PC-9 (cell line): ENCODE measurements around the gene TOX2. TPM values are rescaled to one million over a fixed set of nuclear protein-coding genes. Genes with fewer than 3 reads are reported as not detected.

Source experiments
- BruUV-seq: library from RNA; stranded (reverse); fragments of 400-500 nt; replicated peaks from 2 replicates; lab custom pipeline; 2021; lab: Mats Ljungman, UMichigan
- CTCF ChIA-PET: fragments of 300-600 bp; sonication (Branson Sonifier 250); formaldehyde crosslinking; loops from one replicate; lab custom pipeline; 2022; ENCODE audit warnings: antibody characterized with exemption; lab: Charles Lee
- POLR2A ChIA-PET: fragments of 300-600 bp; sonication (Branson Sonifier 250); formaldehyde crosslinking; loops from one replicate; lab custom pipeline; 2022; ENCODE audit warnings: antibody characterized with exemption; ENCODE audit not compliant: unreplicated experiment; lab: Charles Lee
- DNase-seq, 2 experiments: peaks; one replicate each; pipeline versions ENCODE4 v3.0.0 to v3.0.0-alpha.2; 2015 to 2022; ENCODE audit warnings: mixed read lengths in 1 of 2
- H2AFZ ChIP-seq: fragments of 200-600 bp; sonication (generic); 2 replicates; pipeline ENCODE4 v1.8.1; 2017; ENCODE audit warnings: antibody characterized with exemption
- H3F3A ChIP-seq: fragments of 200-600 bp; sonication (generic); 2 replicates; pipeline ENCODE4 v1.8.1; 2017; ENCODE audit warnings: antibody characterized with exemption, mild to moderate bottlenecking, low read depth; ENCODE audit not compliant: insufficient read depth
- H3K27ac ChIP-seq: fragments of 200-600 bp; sonication (generic); 2 replicates; pipeline ENCODE4 v1.6.1; 2016; ENCODE audit warnings: mixed run types
- H3K27me3 ChIP-seq: fragments of 200-600 bp; sonication (generic); 2 replicates; pipeline ENCODE4 v1.6.1; 2016; ENCODE audit warnings: low read depth, mixed run types; ENCODE audit not compliant: insufficient read depth
- H3K36me3 ChIP-seq: fragments of 200-600 bp; sonication (generic); 2 replicates; pipeline ENCODE4 v1.6.1; 2016; ENCODE audit warnings: low read depth, mixed run types
- H3K4me1 ChIP-seq: fragments of 200-600 bp; sonication (generic); replicated peaks from 2 replicates; pipeline ENCODE4 v1.6.1; 2016; ENCODE audit warnings: mixed run types; ENCODE audit not compliant: insufficient read depth
- H3K4me2 ChIP-seq: fragments of 200-600 bp; sonication (generic); 2 replicates; pipeline ENCODE4 v1.6.1; 2017; ENCODE audit warnings: mixed run types
- H3K4me3 ChIP-seq: fragments of 200-600 bp; sonication (generic); 2 replicates; pipeline ENCODE4 v1.6.1; 2016; ENCODE audit warnings: mixed run types
- H3K79me2 ChIP-seq: fragments of 200-600 bp; sonication (generic); 2 replicates; pipeline ENCODE4 v1.6.1; 2017; ENCODE audit warnings: low read depth, mixed run types
- H3K9me2 ChIP-seq: fragments of 200-600 bp; sonication (generic); 2 replicates; pipeline ENCODE4 v1.8.1; 2017; ENCODE audit warnings: mild to moderate bottlenecking; ENCODE audit not compliant: insufficient read depth
- H3K9me3 ChIP-seq: fragments of 200-600 bp; sonication (generic); 2 replicates; pipeline ENCODE4 v1.8.1; 2016; ENCODE audit warnings: low read depth; ENCODE audit not compliant: insufficient read depth
- H4K20me1 ChIP-seq: fragments of 200-600 bp; sonication (generic); 2 replicates; pipeline ENCODE4 v1.8.1; 2017; ENCODE audit not compliant: insufficient read depth
- CTCF ChIP-seq: fragments of 200-600 bp; sonication (generic); conservative IDR thresholded peaks from 2 replicates; pipeline ENCODE4 v1.6.1; 2017; ENCODE audit warnings: mixed run types, antibody characterized with exemption, mild to moderate bottlenecking, moderate library complexity
- EZH2 ChIP-seq: fragments of 200-600 bp; sonication (generic); IDR thresholded peaks from 2 replicates; pipeline ENCODE4 v1.8.0; 2017; ENCODE audit warnings: antibody characterized with exemption, low read depth
- intact Hi-C: fragments of 100-400 bp; cut with micrococcal nuclease; formaldehyde crosslinking; loops from one replicate; pipeline ENCODE4 v1.10.0; 2022; ENCODE audit not compliant: unreplicated experiment
- total RNA-seq: library from RNA; stranded (reverse); gene quantifications from 2 replicates; pipeline ENCODE4 v1.2.3, GENCODE V29; 2021

TOX2 gene
- total RNA-seq, 1 experiment from 2014 or later: 30.1 TPM

GRCh38 chr20:43913291-43914025 is 1.2 kb upstream of the TOX2 start:
- H3K36me3 ChIP-seq: peaks cover 10% of the 10 kb centered on the region; the same call in 1 of the 2 replicates
- intact Hi-C loops: no loop called here
- TF ChIP-seq CTCF: no peak
- no peak for TF ChIP-seq EZH2
- H3K79me2 ChIP-seq: peaks cover 36% of the 10 kb centered on the region
- ChIA-PET POLR2A (no interaction called here), CTCF (no interaction called here)
- H2AFZ ChIP-seq: no peak overlapping the region
- DNase-seq: peak in 1 of 2 experiments; percentile 72
- H3K4me1 ChIP-seq: peaks cover 39% of the 10 kb centered on the region
- peak overlapping the region; percentile 18; the same call in 1 of the 2 replicates for H3K27ac ChIP-seq
- no peaks in the 10 kb centered on the region for H3K27me3 ChIP-seq
- H3K9me3 ChIP-seq: peaks cover 11% of the 10 kb centered on the region
- peaks cover 14% of the 10 kb centered on the region for H4K20me1 ChIP-seq
- BruUV-seq: no TSS peak
- peak overlapping the region; percentile 71 for H3K4me2 ChIP-seq
- no peaks in the 10 kb centered on the region for H3K9me2 ChIP-seq
- H3F3A ChIP-seq: peaks cover 54% of the 10 kb centered on the region
- no peak overlapping the region for H3K4me3 ChIP-seq

- DNase-seq: peak in 1 of 2 experiments; percentile 52
- POLR2A ChIA-PET: no interaction called here
- H3K4me3 ChIP-seq: peak overlapping the region; percentile 82
- H3K4me1 ChIP-seq: peaks cover 53% of the 10 kb centered on the region
- intact Hi-C loops: no loop called here
- H3K9me3 ChIP-seq: peaks cover 11% of the 10 kb centered on the region
- no peaks in the 10 kb centered on the region for H3K9me2 ChIP-seq
- TF ChIP-seq EZH2 (no peak), CTCF (no peak)
- peak overlapping the region; percentile 73 for H3K4me2 ChIP-seq
- H2AFZ ChIP-seq: peak overlapping the region; percentile 69
- H3K27ac ChIP-seq: peak overlapping the region; percentile 66
- CTCF ChIA-PET: no interaction called here
- peaks cover 56% of the 10 kb centered on the region for H3K79me2 ChIP-seq
- BruUV-seq: TSS peak; percentile 51
- peaks cover 58% of the 10 kb centered on the region for H3F3A ChIP-seq
- H3K36me3 ChIP-seq: peaks cover 10% of the 10 kb centered on the region; the same call in 1 of the 2 replicates
- H3K27me3 ChIP-seq: no peaks in the 10 kb centered on the region
- peaks cover 32% of the 10 kb centered on the region for H4K20me1 ChIP-seq
These were observed 790 bp downstream of the TOX2 start for GRCh38 chr20:43915211-43916072.

DNA sequence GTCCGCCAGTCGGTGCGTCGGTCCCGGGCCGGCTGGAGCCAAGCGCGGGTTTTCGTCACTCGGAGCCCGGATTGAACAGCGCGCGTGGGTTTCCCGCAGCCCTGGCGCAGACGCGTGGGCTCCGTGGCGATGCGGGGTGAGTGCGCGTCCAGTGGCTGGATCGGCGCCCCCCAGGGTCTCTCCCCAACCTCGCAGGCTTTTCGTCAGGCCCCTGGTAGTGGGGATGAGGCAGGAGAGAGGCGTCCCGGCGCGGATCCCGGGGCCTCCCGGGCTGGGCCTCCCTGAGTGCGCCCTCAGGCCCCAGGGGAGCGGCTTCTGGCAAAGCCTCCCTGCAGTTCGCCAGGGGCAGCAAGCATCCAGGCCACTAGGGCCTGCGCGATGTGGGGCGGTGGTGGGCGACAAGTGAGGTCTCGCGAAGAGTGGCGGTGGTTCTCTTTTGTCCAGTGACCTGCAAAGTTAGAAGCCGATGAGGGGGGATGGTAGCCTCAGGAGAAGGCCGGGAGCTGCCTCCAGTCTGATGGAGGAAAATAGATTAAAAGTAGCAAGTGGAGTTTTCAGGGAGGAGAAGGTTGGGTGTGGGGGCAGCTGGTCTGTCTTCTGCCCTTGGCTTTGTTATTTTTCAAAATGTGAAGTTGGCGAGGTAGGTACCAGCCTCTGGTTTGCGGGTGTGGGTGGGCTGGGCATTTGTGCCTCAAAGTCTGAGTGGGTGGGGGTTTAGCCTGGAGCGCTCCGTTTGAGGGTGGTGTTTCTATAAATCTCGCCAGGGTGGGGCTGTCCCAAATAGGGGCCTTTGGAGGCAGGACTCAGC is 1.6 kb downstream of the TOX2 start:
- Histone ChIP-seq H3K79me2 (peaks cover 64% of the 10 kb centered on the region), H3K9me2 (no peaks in the 10 kb centered on the region), H3K9me3 (peaks cover 11% of the 10 kb centered on the region), H4K20me1 (peaks cover 41% of the 10 kb centered on the region), H3K4me3 (peak overlapping the region; percentile 82), H3K27me3 (no peaks in the 10 kb centered on the region), H3K4me1 (peaks cover 48% of the 10 kb centered on the region), H3K27ac (peak overlapping the region; percentile 66), H3F3A (peaks cover 56% of the 10 kb centered on the region), H2AFZ (peak overlapping the region; percentile 69), H3K4me2 (peak overlapping the region; percentile 73), H3K36me3 (peaks cover 10% of the 10 kb centered on the region; the same call in 1 of the 2 replicates)
- ChIA-PET POLR2A (no interaction called here), CTCF (no interaction called here)
- BruUV-seq: no TSS peak
- TF ChIP-seq CTCF (no peak), EZH2 (no peak)
- intact Hi-C loops: no loop called here
- DNase-seq: no peak
